Hepatocyte (in vitro differentiated cells): ENCODE measurements around the gene SPIRE1.

Experiments used
- CTCF ChIP-seq: fragments of 200-600 bp; sonication (generic); IDR thresholded peaks from 2 replicates; pipeline ENCODE4 v1.5.1; 2016; ENCODE audit warnings: antibody characterized with exemption, mild to moderate bottlenecking; ENCODE audit not compliant: poor library complexity
- EZH2 ChIP-seq: fragments of 200-600 bp; sonication (generic); IDR thresholded peaks from 2 replicates; pipeline ENCODE4 v1.6.1; 2016; ENCODE audit warnings: antibody characterized with exemption, mild to moderate bottlenecking, borderline replicate concordance

DNA sequence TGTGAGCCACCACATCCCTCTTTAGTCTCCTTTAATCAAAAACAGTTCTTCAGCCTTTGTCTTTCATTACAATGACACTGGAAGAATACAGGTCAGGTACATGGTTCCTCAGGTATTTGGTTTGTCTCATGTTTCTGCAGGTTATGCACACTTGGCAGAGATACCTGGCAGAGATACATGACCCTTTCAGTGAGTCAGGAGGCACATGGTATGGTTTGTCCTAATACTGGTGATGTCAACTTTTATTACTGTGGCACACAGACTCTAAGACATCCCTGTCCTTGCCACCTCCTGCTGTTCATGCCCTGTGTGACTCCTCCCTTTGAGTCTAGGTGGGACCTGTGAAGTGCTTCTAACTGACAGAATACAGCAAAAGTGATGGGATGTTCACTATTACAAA lies 58.4 kb downstream of the SPIRE1 start:
- TF ChIP-seq CTCF = no peak
- TF ChIP-seq EZH2 = no peak
